Measurements from ENCODE around the gene SH3PXD2A.
"Not testable (repeated sequence)": the region's sequence is repeated elsewhere in the genome, so short reads cannot be mapped to it uniquely, and the experiment has no call there.

The SH3PXD2A gene

DNA sequence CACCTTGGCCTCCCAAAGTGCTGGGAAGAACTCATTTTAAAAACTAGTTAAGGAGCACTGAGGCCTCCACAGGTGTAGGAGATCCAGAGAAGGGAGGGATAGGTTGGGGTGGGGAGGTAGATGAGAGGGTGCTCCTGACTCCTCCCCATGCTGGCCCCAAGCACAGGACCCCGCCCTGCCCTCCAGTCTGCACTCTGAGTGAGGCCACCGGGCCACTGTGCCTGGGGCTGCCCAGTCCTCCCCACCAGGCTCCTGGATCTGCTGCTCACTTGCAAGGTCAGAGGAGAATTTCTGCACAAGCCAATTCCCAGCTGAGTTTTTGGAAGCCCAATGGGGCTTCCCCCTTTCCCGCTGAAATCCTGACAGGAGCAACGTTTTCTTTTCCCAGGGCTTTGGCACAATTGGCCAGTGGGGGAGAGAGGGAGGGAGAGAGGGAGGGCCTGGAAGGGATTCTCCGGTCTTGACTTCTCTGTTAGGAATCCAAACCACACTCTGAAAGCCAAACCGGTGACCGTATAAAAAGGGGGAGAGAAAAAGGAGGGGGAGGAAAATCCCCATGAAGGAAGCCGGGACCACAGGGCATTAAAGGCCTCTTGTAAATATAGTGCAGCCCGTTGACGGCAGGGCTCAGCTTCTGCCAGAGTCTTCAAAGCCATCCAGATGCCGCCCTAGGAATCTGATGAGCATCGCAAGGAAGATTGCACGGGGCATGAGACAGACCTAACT lies 116.2 kb downstream of the SH3PXD2A start:
- peak; percentile 87 for DNase-seq

DNA sequence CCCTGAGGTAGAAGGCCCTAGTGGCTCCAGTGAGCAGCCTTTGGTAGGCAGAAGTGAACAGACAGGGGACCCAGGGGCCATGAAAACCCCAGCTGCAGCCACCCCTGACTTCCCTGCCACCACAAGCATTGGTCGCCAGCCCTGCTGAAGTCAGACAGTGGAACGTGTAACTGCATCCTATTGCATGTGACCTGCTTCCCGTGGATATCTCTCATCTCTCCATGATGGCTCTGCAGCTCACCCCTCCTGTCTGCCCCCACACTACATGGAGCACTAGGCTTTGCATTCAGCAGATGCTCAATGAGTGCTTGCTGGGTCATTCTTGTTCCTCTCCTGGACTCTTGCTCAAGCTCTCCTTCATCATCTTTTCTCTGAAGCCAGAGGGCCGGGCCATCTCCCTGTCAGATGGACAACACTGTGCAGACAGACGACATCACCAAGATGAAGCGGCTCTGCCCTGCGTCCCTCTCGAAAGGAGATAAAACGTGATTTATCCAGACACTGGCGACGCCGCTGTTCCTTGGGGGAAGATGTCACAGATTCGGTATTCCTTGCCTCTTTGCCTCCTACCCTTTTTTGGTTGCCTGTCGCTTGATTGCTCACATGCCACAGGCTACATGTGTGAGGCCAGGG lies 117.5 kb downstream of the SH3PXD2A start:
- DNase-seq: no peak

DNA sequence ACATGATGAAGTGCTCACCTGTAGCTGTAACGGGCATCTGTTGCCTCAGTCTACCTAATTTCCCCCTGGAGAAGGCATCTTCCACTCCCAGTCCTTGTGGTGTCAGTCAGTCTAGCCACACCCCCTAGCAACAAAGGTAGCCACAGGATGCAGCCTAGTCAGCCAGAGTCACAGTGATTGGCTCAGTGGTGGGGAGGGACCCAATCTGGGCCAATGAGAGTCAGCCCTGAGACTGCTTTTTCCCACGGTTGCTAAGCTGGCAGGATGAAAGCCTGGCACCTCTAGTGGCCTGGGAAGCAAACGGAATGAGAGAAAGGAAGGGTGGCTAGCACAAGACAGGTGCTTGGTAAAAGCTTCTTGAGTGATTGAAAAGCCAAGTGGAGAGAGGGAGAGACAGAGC lies 118.6 kb downstream of the SH3PXD2A start:
- no peak for DNase-seq

DNA sequence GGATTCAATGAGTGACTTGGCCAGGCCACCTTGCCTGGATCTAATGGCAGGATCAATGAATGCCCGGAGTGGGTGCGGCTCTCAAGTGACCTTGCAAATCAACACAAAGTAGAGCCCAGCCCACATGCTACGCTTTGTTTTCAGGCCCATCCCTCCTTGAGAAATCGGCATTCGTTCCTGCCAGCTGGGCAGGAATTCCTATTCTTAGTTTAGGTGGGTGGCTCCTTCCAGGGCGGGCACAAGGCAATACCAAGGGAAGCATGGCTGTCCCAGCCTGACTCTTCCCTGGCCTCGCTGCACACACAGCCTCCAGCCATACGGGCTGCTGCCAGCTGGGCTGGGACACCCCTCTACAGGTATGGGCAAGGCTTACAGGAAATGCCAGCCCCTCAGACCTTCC lies 119.3 kb downstream of the SH3PXD2A start:
- DNase-seq: no peak

DNA sequence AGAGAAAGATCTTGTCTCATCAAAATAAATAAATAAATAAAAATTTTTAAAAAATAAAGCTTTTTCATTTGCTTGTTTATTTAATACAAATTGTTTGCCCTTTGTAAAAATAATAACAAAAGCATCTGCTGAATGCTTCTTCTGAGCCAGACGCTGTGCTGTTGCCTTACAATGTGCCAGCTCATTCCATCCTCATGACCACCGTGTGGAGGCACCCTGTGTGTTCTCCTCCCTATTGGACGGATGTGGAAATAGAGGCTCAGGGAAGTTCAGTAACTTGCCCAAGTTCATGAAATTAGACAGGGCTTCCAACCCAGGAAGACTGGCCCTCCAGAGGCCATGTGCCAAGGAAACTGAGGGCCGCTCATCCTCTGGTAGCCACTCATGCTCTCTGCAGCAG lies 120.6 kb downstream of the SH3PXD2A start:
- no peak for DNase-seq

DNA sequence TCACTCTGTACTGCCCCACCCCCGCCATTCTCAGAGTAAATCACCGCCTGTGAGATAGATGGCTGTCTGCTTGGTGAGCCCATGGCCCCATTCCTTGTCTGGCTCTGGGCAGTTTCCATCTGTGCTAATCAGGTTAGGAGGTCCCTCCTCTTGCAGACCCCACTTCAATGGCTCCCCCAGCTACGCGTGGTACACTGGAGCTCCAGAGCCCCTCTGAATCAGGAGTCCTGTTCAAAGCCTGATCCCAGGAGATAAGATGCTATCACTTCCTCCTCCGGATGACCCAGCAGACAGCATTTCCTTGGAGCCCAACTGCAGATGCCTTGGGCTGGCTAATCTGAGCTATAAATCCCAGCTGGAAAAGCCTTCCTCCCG lies 122.3 kb downstream of the SH3PXD2A start:
- no peak for DNase-seq

DNA sequence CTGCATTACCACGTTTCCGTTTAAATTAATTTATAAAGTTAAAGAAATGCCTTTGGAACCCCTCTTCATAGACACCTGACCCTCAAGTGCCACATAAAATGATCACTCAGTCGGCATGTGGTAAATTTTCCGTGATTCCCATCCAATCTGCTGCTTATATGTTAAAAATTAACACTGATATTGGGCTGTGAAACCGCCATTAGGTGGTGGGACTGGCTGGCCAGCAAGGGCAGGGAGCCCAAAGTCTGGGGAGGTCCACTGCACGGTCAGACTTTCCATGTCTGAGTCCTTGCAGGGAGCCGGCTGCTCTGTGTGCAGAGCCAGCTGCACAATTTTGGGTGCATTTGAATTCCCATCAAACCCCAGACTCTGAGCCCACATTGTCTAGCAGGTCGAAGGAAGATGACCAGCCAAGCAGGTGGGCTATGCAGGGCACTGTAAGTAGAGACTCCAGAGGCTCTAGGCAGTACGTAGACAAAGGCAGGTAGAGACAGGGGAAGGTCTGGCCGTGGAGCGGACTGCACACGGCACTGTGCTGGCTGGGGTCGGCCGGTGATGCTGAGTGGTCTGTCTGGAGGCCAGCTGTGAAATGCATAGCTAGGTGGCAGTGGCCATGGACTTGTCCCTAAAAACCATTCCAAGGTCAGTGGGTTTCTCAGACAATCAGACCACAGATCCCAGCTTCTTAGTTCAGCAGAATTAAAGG lies 122.9 kb downstream of the SH3PXD2A start:
- DNase-seq: no peak

DNA sequence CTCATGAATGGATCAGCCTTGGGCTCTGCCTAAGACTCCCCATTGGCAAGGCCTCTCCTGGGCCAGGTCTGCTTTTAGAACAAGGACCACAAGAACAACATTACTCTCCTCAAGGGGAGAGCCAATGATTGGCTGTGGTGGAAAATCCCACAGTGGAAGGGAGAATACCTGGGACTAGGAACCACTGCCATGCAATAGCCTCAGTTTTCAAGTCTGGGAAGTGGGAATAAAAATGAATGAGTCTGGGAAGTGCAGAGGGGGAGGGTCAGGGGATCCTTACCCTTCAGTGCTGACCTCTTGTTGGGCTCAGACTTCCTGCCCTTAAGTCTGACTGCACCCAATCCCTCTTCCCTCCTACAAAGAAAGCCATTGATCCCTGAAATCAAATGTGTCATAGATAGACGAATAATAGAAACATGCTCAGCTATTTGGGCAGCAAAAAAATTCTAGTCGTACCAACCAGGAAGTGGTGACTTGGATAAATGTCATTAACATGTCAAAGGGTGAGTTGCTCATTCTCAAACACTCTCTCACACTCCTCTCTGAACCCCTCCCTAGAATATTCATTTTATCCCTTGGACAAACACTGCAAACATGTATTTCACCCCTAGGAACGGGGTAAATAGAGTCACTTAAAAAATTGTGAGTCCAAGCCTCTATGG lies 123.6 kb downstream of the SH3PXD2A start:
- DNase-seq: no peak

DNA sequence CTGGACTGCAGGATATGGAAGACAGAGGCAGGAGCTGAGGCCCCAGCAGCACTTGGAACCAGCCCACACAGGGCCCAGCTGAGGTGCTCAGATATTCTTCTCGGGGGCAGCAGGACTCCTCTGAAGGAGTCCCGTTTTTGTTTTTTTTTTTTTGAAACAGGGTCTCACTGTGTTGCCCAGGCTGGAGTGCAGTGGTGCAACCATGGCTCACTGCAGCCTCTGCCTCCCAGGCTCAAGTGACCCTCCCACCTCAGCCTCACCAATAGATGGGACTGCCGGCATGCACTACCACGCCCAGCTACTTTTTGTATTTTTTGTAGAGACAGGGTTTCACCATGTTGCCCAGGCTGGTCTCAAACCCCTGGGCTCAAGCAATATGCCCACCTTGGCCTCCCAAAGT lies 124.3 kb downstream of the SH3PXD2A start:
- not testable (repeated sequence) for DNase-seq

DNA sequence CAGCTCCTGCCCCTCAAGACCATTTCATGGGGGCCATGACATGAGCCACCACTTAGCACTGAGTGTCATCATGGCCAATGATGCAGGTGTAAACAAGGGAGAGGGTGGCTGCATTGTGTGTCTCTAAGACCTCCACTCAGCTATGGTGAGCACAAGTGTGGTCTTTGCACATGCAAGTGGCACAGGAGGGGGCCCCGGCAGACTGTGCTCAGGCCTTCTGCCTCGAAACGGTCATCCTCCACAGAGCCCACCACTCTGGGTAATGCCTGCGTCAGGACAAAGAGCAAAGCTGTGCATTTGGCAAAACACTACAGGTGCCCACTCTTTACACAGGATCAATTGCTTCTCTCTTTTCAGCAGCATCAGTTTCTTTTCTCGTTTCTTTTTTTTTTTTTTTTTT lies 125.5 kb downstream of the SH3PXD2A start:
- DNase-seq: no peak

DNA sequence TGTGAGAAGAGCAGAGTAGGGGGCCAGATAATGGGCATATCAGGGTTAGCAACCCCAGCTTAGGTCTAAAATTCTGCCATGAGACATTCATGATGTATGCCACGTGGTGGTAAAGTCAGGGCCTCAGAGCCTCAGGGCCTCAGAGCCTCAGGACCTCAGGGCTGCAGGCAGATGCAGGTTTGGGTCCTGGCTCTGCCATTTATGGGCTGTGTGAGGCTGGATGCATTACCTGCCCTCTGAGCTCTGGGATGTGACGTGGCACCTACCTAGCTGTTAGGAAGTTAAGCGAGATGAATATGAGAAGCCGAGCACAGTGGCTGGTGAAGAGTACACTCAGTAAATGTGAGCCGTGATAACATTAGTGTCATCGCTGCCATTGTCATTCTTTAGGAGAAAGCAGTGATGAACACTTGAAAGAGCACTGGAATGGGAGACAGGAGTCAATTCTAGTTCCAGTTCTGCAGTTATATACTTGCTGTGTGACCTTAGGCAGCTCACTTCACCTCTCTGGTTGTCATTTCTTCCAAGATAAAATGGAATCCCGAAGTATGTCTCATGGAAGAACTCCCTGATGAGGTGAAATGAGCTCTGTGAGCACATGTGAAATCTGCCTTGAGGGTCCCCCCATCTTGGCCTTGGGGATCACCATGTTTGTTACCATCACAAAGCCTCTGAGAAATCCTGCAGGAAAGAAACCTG lies 127.2 kb downstream of the SH3PXD2A start:
- no peak for DNase-seq

DNA sequence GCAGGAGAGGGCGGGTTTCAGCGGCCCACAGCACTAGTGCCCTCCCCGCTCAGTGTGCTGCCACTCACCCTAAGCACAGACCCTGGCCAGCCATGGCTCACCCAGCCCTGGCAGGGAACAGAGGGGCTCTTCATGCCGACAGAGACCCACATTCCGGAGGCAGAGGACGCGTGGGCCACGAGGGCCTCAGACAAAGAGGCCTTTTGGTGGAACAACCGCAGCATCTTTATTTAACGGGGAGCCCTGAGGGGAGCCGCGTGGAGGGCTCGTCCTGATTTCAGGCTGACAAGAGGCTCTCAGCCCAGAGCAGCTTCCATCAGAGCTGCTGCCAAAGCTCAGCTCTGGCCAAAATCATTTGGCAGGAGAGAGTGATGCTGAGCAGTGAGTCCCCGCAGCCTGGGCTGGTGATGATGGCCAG lies 127.8 kb downstream of the SH3PXD2A start:
- DNase-seq: peak; percentile 82

DNA sequence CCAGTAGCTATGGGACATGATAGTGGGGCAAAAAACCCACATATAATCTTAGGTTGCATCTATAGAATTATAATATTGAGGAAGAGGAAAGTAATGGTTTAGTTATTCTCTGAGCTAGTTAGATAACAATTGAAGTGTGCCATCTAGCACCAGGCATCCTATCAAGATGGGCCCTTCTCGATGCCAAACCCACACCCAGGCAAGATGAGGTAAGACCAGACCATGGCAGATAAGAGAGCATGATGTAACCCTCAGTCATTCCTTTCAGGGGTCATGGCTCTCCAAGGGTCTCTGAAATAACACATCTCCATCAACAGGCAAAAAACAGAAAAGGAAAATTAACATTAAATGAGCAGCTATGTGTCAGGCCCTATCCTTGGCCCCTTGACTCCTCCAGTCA lies 128.7 kb downstream of the SH3PXD2A start:
- no peak for DNase-seq

DNA sequence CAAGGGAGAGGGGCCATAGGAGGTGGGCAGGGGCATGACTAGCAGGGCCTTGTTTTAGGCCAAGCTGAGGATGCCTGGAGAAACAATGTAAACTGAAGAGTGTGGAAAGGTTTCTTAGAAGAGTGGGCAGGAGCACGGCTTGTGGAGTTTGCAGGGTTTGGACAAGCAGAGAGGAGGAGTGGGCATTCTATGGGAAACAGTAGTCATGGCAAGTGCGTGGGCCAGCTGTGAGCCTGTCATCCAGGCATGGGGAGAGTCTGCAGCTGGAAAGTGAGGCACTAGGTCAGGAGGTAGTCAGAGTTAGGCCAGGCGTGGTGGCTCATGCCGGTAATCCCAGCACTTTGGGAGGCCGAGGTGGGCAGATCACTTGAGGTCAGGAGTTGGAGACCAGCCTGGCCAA lies 130.1 kb downstream of the SH3PXD2A start:
- no peak for DNase-seq

DNA sequence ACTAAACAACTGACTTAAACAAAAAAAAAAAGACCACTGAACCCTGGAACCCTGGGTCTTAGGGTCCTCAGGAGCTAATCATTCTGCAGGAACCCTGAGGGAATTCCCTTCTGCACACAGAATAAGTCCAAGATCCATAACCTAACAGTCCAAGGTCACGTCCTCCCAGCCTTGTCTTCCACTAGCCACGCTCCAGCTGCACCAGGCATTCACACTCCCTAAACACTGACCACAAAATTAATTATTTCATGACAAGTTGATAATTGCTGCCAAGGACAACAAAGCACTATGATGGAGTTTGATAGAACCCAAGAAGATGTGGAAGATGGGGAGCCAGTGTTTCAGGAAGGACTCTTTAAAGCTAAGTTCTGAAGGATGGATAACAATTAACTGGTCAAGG lies 130.6 kb downstream of the SH3PXD2A start:
- DNase-seq: no peak

DNA sequence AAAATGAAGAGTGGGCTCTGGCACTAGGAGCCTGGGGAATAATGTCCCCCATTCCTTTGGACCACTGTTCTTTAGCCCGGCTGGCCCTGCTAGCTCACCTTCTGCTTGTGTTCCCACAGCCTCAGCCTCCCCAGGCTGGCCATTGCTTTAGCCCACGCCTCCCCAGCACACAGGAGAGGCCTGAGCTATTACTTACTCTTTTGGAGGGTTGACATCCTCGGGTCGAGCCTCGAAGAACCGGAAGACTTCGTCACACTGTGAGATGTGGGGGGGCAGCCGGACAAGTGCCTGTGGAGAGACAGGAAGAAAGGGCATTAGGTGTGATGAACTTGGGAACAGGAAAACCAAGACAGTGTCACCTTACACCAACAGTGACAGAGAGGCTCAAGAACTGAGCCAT lies 131.3 kb downstream of the SH3PXD2A start:
- DNase-seq: no peak

DNA sequence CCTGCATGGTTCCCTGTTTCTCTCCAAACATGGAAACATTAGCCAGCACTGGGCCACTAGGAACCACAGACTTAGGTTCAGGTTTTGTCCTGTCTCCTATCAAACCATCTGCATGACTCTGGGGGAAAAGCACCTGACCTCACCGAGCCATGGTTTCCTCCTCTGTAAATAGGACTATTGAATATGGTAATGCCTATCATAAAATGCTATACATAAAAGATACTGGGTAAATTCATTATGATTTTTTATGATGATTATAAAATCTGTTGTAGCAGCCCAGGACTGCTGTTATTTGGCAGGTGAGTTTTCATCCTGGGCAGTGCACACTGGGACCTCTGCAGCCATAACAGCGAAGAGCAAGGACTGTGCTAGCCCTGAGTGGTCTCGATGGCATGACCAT lies 131.8 kb downstream of the SH3PXD2A start:
- DNase-seq: no peak

DNA sequence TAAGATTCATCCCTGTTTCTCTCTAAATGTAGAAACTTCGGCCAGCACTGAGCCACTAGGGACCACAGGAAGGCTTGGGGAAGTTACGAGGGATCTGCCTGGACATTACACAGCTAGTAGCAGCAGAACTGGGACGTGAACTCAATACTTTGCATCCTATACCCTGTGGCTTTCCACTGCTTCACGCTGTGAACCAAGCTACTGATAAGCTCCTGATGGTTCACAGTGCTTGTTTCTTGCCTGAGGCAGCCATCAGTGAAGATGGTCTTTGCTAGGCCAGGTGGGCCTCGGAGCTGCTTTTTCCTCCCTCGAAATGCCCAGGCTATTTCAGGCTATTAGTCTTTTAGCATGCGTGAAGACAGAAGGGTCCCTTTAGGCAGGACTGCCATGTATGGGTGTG lies 132.7 kb downstream of the SH3PXD2A start:
- DNase-seq: no peak

DNA sequence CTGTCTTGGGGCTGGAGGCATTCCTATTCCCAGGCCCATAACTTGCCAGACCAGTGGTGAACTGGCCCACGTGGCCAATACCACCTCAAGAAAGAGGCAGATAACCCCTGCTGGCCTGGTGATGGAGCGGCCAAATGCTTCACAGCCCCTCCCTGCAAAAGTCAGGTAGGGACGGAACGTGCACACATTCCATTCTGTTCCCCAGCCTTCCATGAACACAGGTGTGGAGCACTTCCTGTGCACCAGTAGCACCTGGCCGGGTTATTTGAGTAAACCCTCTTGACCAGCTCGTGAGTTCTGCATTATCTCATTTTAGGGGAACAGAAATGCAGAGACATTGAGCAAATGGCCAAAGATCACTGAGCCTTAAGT lies 134.4 kb downstream of the SH3PXD2A start:
- no peak for DNase-seq

DNA sequence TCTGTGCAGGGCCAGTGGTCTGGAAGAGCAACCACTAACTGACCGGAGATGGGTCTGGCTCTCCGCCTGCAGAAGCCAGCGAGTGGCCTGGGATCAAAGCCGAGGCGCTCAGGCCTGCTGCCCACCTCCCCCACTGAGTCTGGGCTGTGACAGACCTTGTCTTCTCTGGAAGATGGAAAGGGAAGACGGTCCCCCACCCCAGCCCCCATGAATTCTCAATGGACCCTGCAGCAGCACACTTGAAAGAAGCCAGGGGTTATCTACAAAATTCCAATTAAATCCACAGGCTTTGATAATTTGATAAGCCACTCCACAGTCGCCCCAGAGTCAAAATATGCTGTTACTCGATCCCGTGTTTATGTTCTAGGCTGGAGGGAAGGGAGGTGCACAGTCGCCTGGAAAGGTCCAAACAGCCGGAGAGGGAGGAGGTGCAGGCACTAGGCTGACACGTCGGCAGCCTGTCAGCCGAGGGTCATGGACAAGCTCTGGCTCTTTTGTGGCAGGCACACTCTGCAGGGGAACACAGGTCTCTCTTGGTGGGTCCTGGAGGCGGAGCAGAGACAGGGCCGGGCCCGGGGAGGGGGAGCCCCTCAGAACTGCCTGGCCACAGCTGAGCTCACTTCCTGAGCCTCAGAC lies 134.9 kb downstream of the SH3PXD2A start:
- no peak for DNase-seq

DNA sequence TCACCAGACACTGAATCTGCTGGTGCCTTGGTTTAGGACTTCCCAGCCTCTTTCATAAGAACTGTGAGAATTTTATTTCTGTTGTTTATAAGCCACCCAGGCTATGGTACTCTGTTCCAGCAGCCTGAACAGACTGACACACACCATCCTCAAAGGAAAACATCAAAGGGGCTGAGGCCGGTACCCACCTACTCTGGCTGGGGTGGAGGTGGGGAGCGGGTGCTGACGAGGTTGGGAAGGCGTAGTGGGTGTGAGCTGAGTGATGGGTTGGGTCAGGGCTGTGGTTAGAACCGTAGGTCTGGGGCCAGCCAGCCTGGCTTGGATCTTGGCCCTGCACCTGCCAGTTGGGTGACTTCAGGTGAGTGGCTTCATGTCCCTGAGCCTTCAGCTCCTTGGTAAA lies 136.3 kb downstream of the SH3PXD2A start:
- no peak for DNase-seq

DNA sequence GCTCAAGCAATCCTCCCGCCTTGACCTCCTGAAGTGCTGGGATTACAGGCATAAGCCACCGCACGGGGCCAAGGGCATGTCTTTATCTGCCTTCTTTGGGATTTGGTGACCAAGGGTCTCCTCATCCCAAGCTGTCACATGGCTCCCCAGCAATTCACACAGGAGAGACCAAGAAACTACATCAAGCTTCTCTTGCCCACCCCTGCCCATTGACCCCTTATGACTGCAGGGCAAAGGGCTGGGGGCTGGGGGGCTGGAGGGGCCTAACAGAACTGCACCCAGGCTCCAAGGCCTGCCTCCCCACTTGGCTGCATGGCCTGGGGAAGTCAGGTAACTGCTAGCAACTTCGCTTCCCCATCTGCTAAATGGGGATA lies 137.1 kb downstream of the SH3PXD2A start:
- no peak for DNase-seq

All from femur (tissue), 1 donor.